ENCODE measurements around the gene RHO. TPM values are rescaled to one million over a fixed set of nuclear protein-coding genes. Genes with fewer than 3 reads are reported as not detected.

The RHO gene
- total RNA-seq, 8 experiments from 2014 or later = 0.04 to 0.42 (median 0.10) TPM; not detected in 3

- 0 to 71% (median 23%) methylated on average over 1 to 6 of the region's 18 CpGs; no CpG with 5 or more reads in 2 of the 10 experiments for WGBS, 10 experiments
- ATAC-seq (replicated peaks in 6 of 8) = peak; percentile 75 to 89 (median 82)
- in situ Hi-C loops (cut with MboI; ENCODE audit: low pct_unique_long_range_greater_than_20kb in 2 of 9, low sequenced_read_pairs in 9 of 9, unreplicated experiment in 9 of 9) = no loop called here
- Histone ChIP-seq H3K4me3 (no peak overlapping the region), H3K4me1 (replicated peaks in 1 of 2) (peaks cover 43 to 47% of the 10 kb centered on the region in 2 donors), H3K27ac (peak overlapping the region; percentile 23 to 62)
Observed at GRCh38 chr3:129560911-129561594, 32.6 kb downstream of the RHO start.

- WGBS, 10 experiments = 100% methylated on average over 4 of the region's 18 CpGs; no CpG with 5 or more reads in 9 of the 10 experiments
- Histone ChIP-seq H3K27ac (no peak overlapping the region), H3K4me3 (no peak overlapping the region), H3K4me1 (replicated peaks in 1 of 2) (peaks cover 37 to 41% of the 10 kb centered on the region in 2 donors)
- in situ Hi-C loops (cut with MboI; ENCODE audit: low pct_unique_long_range_greater_than_20kb in 2 of 9, low sequenced_read_pairs in 9 of 9, unreplicated experiment in 9 of 9) = no loop called here
- ATAC-seq (replicated peaks in 6 of 8) = no peak
Observed at GRCh38 chr3:129561619-129562248, 33.3 kb downstream of the RHO start.

- WGBS, 10 experiments = no CpG with 5 or more reads among the region's 19 CpGs
- peaks cover 27 to 31% of the 10 kb centered on the region in 2 donors for H3K4me1 ChIP-seq (replicated peaks in 1 of 2)
- H3K27ac ChIP-seq = no peak overlapping the region
- no peak overlapping the region for H3K4me3 ChIP-seq
- no peak for ATAC-seq (replicated peaks in 6 of 8)
- in situ Hi-C loops (cut with MboI; ENCODE audit: low pct_unique_long_range_greater_than_20kb in 2 of 9, low sequenced_read_pairs in 9 of 9, unreplicated experiment in 9 of 9) = no loop called here
Observed at GRCh38 chr3:129562803-129563202, 34.4 kb downstream of the RHO start.

GRCh38 chr3:129563332-129563731 is 34.9 kb downstream of the RHO start:
- no peak overlapping the region for H3K4me3 ChIP-seq
- WGBS, 10 experiments = 82 to 100% (median 100%) methylated on average over 1 to 4 of the region's 12 CpGs; no CpG with 5 or more reads in 7 of the 10 experiments
- H3K4me1 ChIP-seq (replicated peaks in 1 of 2) = peaks cover 21 to 25% of the 10 kb centered on the region in 2 donors
- ATAC-seq (replicated peaks in 6 of 8) = no peak
- H3K27ac ChIP-seq = no peak overlapping the region
- in situ Hi-C loops (cut with MboI; ENCODE audit: low pct_unique_long_range_greater_than_20kb in 2 of 9, low sequenced_read_pairs in 9 of 9, unreplicated experiment in 9 of 9) = no loop called here

- Histone ChIP-seq H3K27ac (no peak overlapping the region), H3K4me1 (replicated peaks in 1 of 2) (peaks cover 15 to 19% of the 10 kb centered on the region in 2 donors), H3K4me3 (no peak overlapping the region)
- 50 to 100% (median 85%) methylated on average over 1 to 2 of the region's 8 CpGs; no CpG with 5 or more reads in 4 of the 10 experiments for WGBS, 10 experiments
- in situ Hi-C loops (cut with MboI; ENCODE audit: low pct_unique_long_range_greater_than_20kb in 2 of 9, low sequenced_read_pairs in 9 of 9, unreplicated experiment in 9 of 9) = no loop called here
- ATAC-seq (replicated peaks in 6 of 8) = no peak
Observed at GRCh38 chr3:129563850-129564535, 35.6 kb downstream of the RHO start.

GRCh38 chr3:129564981-129565644 is 36.7 kb downstream of the RHO start:
- no peak for ATAC-seq (replicated peaks in 6 of 8)
- Histone ChIP-seq H3K4me3 (no peak overlapping the region), H3K27ac (no peak overlapping the region), H3K4me1 (replicated peaks in 1 of 2) (peaks cover 14 to 16% of the 10 kb centered on the region in 2 donors)
- 60 to 100% (median 100%) methylated on average over 2 of the region's 21 CpGs; no CpG with 5 or more reads in 7 of the 10 experiments for WGBS, 10 experiments
- in situ Hi-C loops (cut with MboI; ENCODE audit: low pct_unique_long_range_greater_than_20kb in 2 of 9, low sequenced_read_pairs in 9 of 9, unreplicated experiment in 9 of 9) = no loop called here

- Histone ChIP-seq H3K4me3 (no peak overlapping the region), H3K4me1 (replicated peaks in 1 of 2) (peaks cover 6 to 8% of the 10 kb centered on the region in 2 donors), H3K27ac (no peak overlapping the region)
- WGBS, 10 experiments = 87 to 100% (median 93%) methylated on average over 1 to 7 of the region's 7 CpGs; no CpG with 5 or more reads in 4 of the 10 experiments
- in situ Hi-C loops (cut with MboI; ENCODE audit: low pct_unique_long_range_greater_than_20kb in 2 of 9, low sequenced_read_pairs in 9 of 9, unreplicated experiment in 9 of 9) = no loop called here
- no peak for ATAC-seq (replicated peaks in 6 of 8)
Observed at GRCh38 chr3:129565902-129566301, 37.5 kb downstream of the RHO start.

- in situ Hi-C loops (cut with MboI; ENCODE audit: low pct_unique_long_range_greater_than_20kb in 2 of 9, low sequenced_read_pairs in 9 of 9, unreplicated experiment in 9 of 9) = no loop called here
- no peaks in the 10 kb centered on the region for H3K4me1 ChIP-seq (replicated peaks in 1 of 2)
- no peak overlapping the region for H3K27ac ChIP-seq
- 60 to 92% (median 85%) methylated on average over 1 to 10 of the region's 18 CpGs; no CpG with 5 or more reads in 6 of the 10 experiments for WGBS, 10 experiments
- ATAC-seq (replicated peaks in 6 of 8) = peak in 7 of 8 experiments; percentile 21 to 96 (median 49)
- H3K4me3 ChIP-seq = no peak overlapping the region
Observed at GRCh38 chr3:129567176-129567705, 38.8 kb downstream of the RHO start.

GRCh38 chr3:129567939-129568338 is 39.5 kb downstream of the RHO start:
- no peak overlapping the region for H3K4me3 ChIP-seq
- no peak for ATAC-seq (replicated peaks in 6 of 8)
- peaks cover under 1 to 5% of the 10 kb centered on the region in 2 donors for H3K4me1 ChIP-seq (replicated peaks in 1 of 2)
- in situ Hi-C loops (cut with MboI; ENCODE audit: low pct_unique_long_range_greater_than_20kb in 2 of 9, low sequenced_read_pairs in 9 of 9, unreplicated experiment in 9 of 9) = no loop called here
- no peak overlapping the region for H3K27ac ChIP-seq
- WGBS, 10 experiments = 53 to 100% (median 83%) methylated on average over 1 to 3 of the region's 6 CpGs; no CpG with 5 or more reads in 3 of the 10 experiments

- in situ Hi-C loops (cut with MboI; ENCODE audit: low pct_unique_long_range_greater_than_20kb in 2 of 9, low sequenced_read_pairs in 9 of 9, unreplicated experiment in 9 of 9) = no loop called here
- no peak for ATAC-seq (replicated peaks in 6 of 8)
- WGBS, 10 experiments = 83 to 100% (median 96%) methylated on average over 1 to 6 of the region's 7 CpGs; no CpG with 5 or more reads in 5 of the 10 experiments
Observed at GRCh38 chr3:129569856-129570255, 41.4 kb downstream of the RHO start.

GRCh38 chr3:129571605-129572547 is 43.4 kb downstream of the RHO start:
- ATAC-seq (replicated peaks in 6 of 8) = no peak
- peaks cover 10 to 17% of the 10 kb centered on the region in 2 donors for H3K4me1 ChIP-seq (replicated peaks in 1 of 2)
- no peak overlapping the region for H3K4me3 ChIP-seq
- WGBS, 10 experiments = 80 to 100% (median 96%) methylated on average over 1 to 7 of the region's 22 CpGs; no CpG with 5 or more reads in 6 of the 10 experiments
- H3K27ac ChIP-seq = no peak overlapping the region
- in situ Hi-C loops (cut with MboI; ENCODE audit: low pct_unique_long_range_greater_than_20kb in 2 of 9, low sequenced_read_pairs in 9 of 9, unreplicated experiment in 9 of 9) = no loop called here

More at GRCh38 chr3:129569856-129570255, 41.4 kb downstream of the RHO start:
- Histone ChIP-seq H3K4me3 (no peak overlapping the region), H3K4me1 (replicated peaks in 1 of 2) (peaks cover 10 to 16% of the 10 kb centered on the region in 2 donors), H3K27ac (no peak overlapping the region)

Data from motor neuron (in vitro differentiated cells).